ENCODE measurements around the gene RHOXF2B. TPM values are rescaled to one million over a fixed set of nuclear protein-coding genes. Genes with fewer than 3 reads are reported as not detected.

The RHOXF2B gene
- total and polyA plus RNA-seq, 7 donors = not detected

GRCh38 chrX:120023259-120023658 lies 54.2 kb downstream of the RHOXF2B start:
- intact Hi-C loops (cut with DNase I) = no loop called here
- DNase-seq (no peak), ATAC-seq (no peak)
- no peak overlapping the region for H3K4me3 ChIP-seq
- H3K36me3 ChIP-seq (ENCODE audit: insufficient read depth in 1 of 2, low read depth in 1 of 2) = no peaks in the 10 kb centered on the region
- peaks cover under 1% of the 10 kb centered on the region for H3K9me3 ChIP-seq
- TF ChIP-seq CTCF (IDR thresholded peaks at IDR 0.05) = no peak
- peaks cover 0 to 2% (median 0%) of the 10 kb centered on the region in 3 donors for H3K27me3 ChIP-seq (ENCODE audit: insufficient read depth in 3 of 3, low read length in 2 of 3)
- H3K27ac ChIP-seq = no peak overlapping the region
- 52 to 61% (median 54%) methylated on average over 5 of the region's 5 CpGs for WGBS, 3 donors
- H3K4me1 ChIP-seq = no peaks in the 10 kb centered on the region

GRCh38 chrX:120022763-120023162 lies 54.7 kb downstream of the RHOXF2B start:
- no peak for TF ChIP-seq CTCF (IDR thresholded peaks at IDR 0.05)
- no peaks in the 10 kb centered on the region for H3K9me3 ChIP-seq
- H3K27me3 ChIP-seq (ENCODE audit: insufficient read depth in 3 of 3, low read length in 2 of 3) = peaks cover 0 to 7% (median 0%) of the 10 kb centered on the region in 3 donors
- no peak overlapping the region for H3K4me3 ChIP-seq
- ATAC-seq = no peak
- no peak overlapping the region for H3K27ac ChIP-seq
- no peak for DNase-seq
- intact Hi-C loops (cut with DNase I) = no loop called here
- 53 to 75% (median 69%) methylated on average over 5 of the region's 5 CpGs for WGBS, 3 donors
- H3K4me1 ChIP-seq = no peaks in the 10 kb centered on the region
- no peaks in the 10 kb centered on the region for H3K36me3 ChIP-seq (ENCODE audit: insufficient read depth in 1 of 2, low read depth in 1 of 2)

Other genes with a start within 250 kb of the RHOXF2B start
- 10 to 100 TPM in 1 of 4 donors, 1 to 10 TPM in 3; 4.2 to 10.5 (median 5.3) TPM for gene UPF3B, start 224.7 kb downstream of the RHOXF2B start, total RNA-seq
- gene UPF3B, start 224.7 kb downstream of the RHOXF2B start, polyA plus RNA-seq = 10 to 100 TPM; 10.3 to 25.4 (median 14.9) TPM
- 1 to 10 TPM; 5.5 to 9.7 (median 8.1) TPM for gene RNF113A, start 206.0 kb downstream of the RHOXF2B start, total RNA-seq
- gene RNF113A, start 206.0 kb downstream of the RHOXF2B start, polyA plus RNA-seq = 10 to 100 TPM; 11.7 to 15.7 (median 14.8) TPM
- gene NDUFA1, start 205.9 kb downstream of the RHOXF2B start, total RNA-seq = 100 to 1,000 TPM; 194 to 237 (median 217) TPM
- gene NDUFA1, start 205.9 kb downstream of the RHOXF2B start, polyA plus RNA-seq = 100 to 1,000 TPM; 235 to 327 (median 282) TPM
- not detected for gene AKAP14, start 181.8 kb downstream of the RHOXF2B start, total RNA-seq
- under 1 TPM in 1 of 3 donors, not detected in 2; 0.19 TPM for gene AKAP14, start 181.8 kb downstream of the RHOXF2B start, polyA plus RNA-seq
- gene NKAP, start 133.9 kb downstream of the RHOXF2B start, total RNA-seq = 1 to 10 TPM; 6.2 to 7.4 (median 7.2) TPM
- 1 to 10 TPM; 3.4 to 7.5 (median 5.1) TPM for gene NKAP, start 133.9 kb downstream of the RHOXF2B start, polyA plus RNA-seq
- not detected for gene RHOXF1, start 38.2 kb upstream of the RHOXF2B start, total RNA-seq
- gene RHOXF1, start 38.2 kb upstream of the RHOXF2B start, polyA plus RNA-seq = not detected
- gene RHOXF2, start 80.9 kb upstream of the RHOXF2B start, total RNA-seq = not detected
- not detected for gene RHOXF2, start 80.9 kb upstream of the RHOXF2B start, polyA plus RNA-seq
- 1 to 10 TPM; 7.5 to 8.6 (median 7.7) TPM for gene ZBTB33, start 173.1 kb upstream of the RHOXF2B start, total RNA-seq
- 10 to 100 TPM in 1 of 3 donors, 1 to 10 TPM in 2; 2.6 to 11.8 (median 3.5) TPM for gene ZBTB33, start 173.1 kb upstream of the RHOXF2B start, polyA plus RNA-seq
- gene TMEM255A, start 233.8 kb upstream of the RHOXF2B start, total RNA-seq = 1 to 10 TPM in 1 of 4 donors, under 1 TPM in 3; 0.06 to 2.0 (median 0.30) TPM
- under 1 TPM; 0.13 to 0.38 (median 0.14) TPM for gene TMEM255A, start 233.8 kb upstream of the RHOXF2B start, polyA plus RNA-seq

Data from psoas muscle (tissue), 8 donors.